Gastroesophageal sphincter (tissue), 4 donors: ENCODE measurements around the gene NAGS. TPM values are rescaled to one million over a fixed set of nuclear protein-coding genes. Genes with fewer than 3 reads are reported as not detected.

Experiments used
- ATAC-seq: fragments of 150-250 bp; one replicate; pipeline ENCODE4 v1.9.1; 2016; ENCODE audit warnings: mild to moderate bottlenecking, moderate library complexity
- H3K27ac ChIP-seq, 4 donors: fragments of 200-600 bp; sonication (generic) in 3 of 4; 1 replicate in 3 of 4; 2 replicates in 1 of 4; pipeline ENCODE4 v1.5.1; 2016 to 2019
- H3K27me3 ChIP-seq: fragments of 200-600 bp; sonication (generic); one replicate; pipeline ENCODE4 v1.5.1; 2019
- H3K36me3 ChIP-seq, 2 donors: fragments of 200-600 bp; sonication (generic); one replicate each; pipeline ENCODE4 v1.5.1; 2019; ENCODE audit warnings: control low read depth in 1 of 2
- H3K4me1 ChIP-seq, 3 donors: fragments of 200-600 bp; sonication (generic); 1 replicate in 2 of 3; 2 replicates in 1 of 3; pipeline ENCODE4 v1.5.1; 2016 to 2019; ENCODE audit warnings: control low read depth in 2 of 3
- H3K4me3 ChIP-seq, 2 donors: fragments of 200-600 bp; sonication (generic); one replicate each; pipeline ENCODE4 v1.5.1; 2019; ENCODE audit warnings: mild to moderate bottlenecking in 1 of 2, moderate library complexity in 1 of 2
- H3K9me3 ChIP-seq, 3 donors: fragments of 200-600 bp; sonication (generic); one replicate each; pipeline ENCODE4 v1.5.1; 2017 to 2019; ENCODE audit warnings: control low read depth in 2 of 3
- EP300 ChIP-seq: sonication (generic); formaldehyde crosslinking; IDR thresholded peaks from one replicate; pipeline ENCODE4 v1.6.1; 2017; ENCODE audit warnings: antibody characterized with exemption, mild to moderate bottlenecking
- POLR2A ChIP-seq, 2 donors: fragments of 450-650 bp; IDR thresholded peaks; one replicate each; pipeline ENCODE4 v1.6.1; 2017; ENCODE audit warnings: antibody characterized with exemption in 2 of 2, mild to moderate bottlenecking in 2 of 2, moderate library complexity in 1 of 2
- POLR2AphosphoS5 ChIP-seq: sonication (generic); formaldehyde crosslinking; IDR thresholded peaks from one replicate; pipeline ENCODE4 v1.6.1; 2017; ENCODE audit warnings: antibody characterized with exemption
- WGBS, 2 donors: methylation state at CpG; one replicate each; pipeline ENCODE4 v1.1.5; 2018; ENCODE audit warnings: low coverage in 1 of 2; 5-methylcytosine and 5-hydroxymethylcytosine counted together
- total RNA-seq, 4 donors: library from RNA; depleted of rRNA; stranded (reverse); fragments of >200 nt; gene quantifications; one replicate each; pipeline ENCODE4 v1.1.0, GENCODE V29; 2016
- TF ChIP-seq, protein P1 (sequence below), 4 experiments: fragments of 200-600 bp in 2 of 4; fragments of 450-650 bp in 2 of 4; sonication (generic) in 1 of 4; IDR thresholded peaks; one replicate each; pipeline ENCODE4 v1.5.1; 2017 to 2019; ENCODE audit warnings: antibody characterized with exemption in 4 of 4, mild to moderate bottlenecking in 2 of 4, moderate library complexity in 2 of 4

NAGS gene
- total RNA-seq, 4 donors from 2014 or later: 0.62 to 3.0 (median 1.0) TPM

DNA sequence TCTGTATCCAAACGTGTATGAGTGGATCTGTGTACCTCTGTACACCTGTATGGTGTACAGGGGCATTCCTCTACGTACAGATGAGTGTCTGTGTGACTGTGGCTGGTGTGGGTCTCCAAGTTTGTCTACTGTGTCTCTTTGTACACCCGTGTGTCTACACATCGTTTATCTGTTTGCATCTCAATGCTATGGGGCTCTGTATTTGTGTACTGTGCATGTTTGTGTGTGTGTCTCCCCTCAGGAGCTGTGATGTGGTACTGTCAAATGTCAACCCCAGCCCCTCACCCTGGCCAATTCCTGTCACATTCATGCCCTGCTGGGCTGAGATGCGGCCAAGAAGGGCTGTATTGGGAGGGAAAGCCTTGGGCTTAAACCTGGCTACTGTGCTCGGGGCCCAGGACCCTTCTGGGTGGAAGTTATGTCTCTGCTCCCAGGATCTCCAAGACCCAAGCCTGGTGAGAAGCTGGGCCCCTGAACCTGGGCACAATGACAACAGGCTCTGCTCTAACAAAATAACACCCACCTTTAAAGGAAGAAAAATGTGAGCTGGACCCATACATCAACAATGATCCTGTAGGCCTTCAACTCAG, 3.5 kb upstream of the NAGS start:
- Histone ChIP-seq H3K4me1 (peaks cover 0 to 19% (median 14%) of the 10 kb centered on the region in 3 donors), H3K9me3 (no peaks in the 10 kb centered on the region), H3K27me3 (peaks cover 43% of the 10 kb centered on the region), H3K36me3 (no peaks in the 10 kb centered on the region), H3K27ac (no peak overlapping the region), H3K4me3 (no peak overlapping the region)
- 65 to 75% methylated on average over 2 to 4 of the region's 6 CpGs for WGBS, 2 donors
- no peak for ATAC-seq
- TF ChIP-seq EP300 (no peak), POLR2AphosphoS5 (no peak), POLR2A (IDR thresholded peaks at IDR 0.05) (no peak)
- TF ChIP-seq, protein P1, sequence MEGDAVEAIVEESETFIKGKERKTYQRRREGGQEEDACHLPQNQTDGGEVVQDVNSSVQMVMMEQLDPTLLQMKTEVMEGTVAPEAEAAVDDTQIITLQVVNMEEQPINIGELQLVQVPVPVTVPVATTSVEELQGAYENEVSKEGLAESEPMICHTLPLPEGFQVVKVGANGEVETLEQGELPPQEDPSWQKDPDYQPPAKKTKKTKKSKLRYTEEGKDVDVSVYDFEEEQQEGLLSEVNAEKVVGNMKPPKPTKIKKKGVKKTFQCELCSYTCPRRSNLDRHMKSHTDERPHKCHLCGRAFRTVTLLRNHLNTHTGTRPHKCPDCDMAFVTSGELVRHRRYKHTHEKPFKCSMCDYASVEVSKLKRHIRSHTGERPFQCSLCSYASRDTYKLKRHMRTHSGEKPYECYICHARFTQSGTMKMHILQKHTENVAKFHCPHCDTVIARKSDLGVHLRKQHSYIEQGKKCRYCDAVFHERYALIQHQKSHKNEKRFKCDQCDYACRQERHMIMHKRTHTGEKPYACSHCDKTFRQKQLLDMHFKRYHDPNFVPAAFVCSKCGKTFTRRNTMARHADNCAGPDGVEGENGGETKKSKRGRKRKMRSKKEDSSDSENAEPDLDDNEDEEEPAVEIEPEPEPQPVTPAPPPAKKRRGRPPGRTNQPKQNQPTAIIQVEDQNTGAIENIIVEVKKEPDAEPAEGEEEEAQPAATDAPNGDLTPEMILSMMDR (IDR thresholded peaks at IDR 0.05): no peak

DNA sequence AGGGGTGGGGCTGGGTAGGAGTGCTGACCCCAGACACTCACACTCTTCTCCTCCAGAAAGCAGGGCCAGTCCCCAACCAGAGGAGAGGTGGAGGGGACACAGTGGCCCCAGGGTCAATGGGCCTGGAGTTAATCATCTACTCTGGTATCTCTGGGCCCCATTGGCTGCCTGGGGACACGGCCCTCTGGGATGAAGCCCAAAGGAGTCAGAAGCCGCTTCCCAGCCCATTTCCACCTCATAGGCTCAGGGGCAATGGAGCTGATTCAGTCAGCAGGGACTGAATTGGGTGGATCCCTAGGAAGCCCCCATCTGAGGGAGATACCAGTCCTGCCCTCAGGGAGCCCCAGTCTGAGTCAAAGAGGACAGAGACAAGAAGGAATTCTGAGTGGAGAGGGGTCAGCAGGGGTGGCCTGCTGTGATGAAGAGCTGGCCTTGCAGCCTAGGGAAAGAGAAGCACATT, 2.9 kb upstream of the NAGS start:
- Histone ChIP-seq H3K27ac (no peak overlapping the region), H3K27me3 (peaks cover 49% of the 10 kb centered on the region), H3K4me3 (no peak overlapping the region), H3K4me1 (peaks cover 0 to 24% (median 18%) of the 10 kb centered on the region in 3 donors), H3K9me3 (no peaks in the 10 kb centered on the region), H3K36me3 (no peaks in the 10 kb centered on the region)
- no peak for ATAC-seq
- TF ChIP-seq, protein P1 (IDR thresholded peaks at IDR 0.05): no peak
- no CpG with 5 or more reads among the region's 2 CpGs for WGBS, 2 donors

DNA sequence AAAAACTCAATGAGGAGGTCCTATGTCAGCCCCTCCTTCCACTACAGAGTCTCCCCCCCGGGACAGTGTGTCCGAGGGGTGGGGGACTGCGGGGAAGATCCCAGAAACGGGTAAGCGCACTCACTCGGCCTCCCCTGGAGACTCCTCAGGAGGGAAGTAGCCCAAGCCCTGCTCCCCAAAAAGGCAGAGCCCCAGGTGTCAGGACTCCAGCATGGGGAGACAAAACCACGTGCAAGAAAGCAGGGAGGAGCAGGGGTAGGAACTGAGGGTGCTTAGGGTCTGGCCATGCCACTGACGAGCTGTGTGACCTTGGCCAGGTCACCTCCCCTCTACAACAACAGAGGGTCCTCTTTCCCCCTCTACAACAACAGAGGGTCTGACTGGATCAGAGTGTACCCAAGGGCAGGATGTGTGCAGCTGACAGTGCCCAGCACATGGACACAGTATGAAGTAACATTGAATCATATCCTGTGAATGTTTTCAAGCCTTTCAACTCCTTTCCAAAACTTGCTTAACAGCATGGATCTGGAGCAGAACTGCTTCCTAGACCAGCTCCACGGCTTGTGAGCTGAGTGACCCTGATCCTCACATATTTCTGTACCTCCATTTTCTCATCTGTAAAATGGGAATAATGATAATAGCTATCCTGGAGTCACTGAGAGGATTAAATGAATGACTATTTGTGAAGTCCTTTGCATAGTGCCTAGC, 2.1 kb upstream of the NAGS start:
- TF ChIP-seq POLR2A (IDR thresholded peaks at IDR 0.05) (no peak), POLR2AphosphoS5 (no peak), EP300 (no peak)
- TF ChIP-seq, protein P1 (IDR thresholded peaks at IDR 0.05): no peak
- Histone ChIP-seq H3K9me3 (no peaks in the 10 kb centered on the region), H3K27me3 (peaks cover 55% of the 10 kb centered on the region), H3K4me3 (no peak overlapping the region), H3K4me1 (peaks cover 0 to 32% (median 19%) of the 10 kb centered on the region in 3 donors), H3K36me3 (no peaks in the 10 kb centered on the region), H3K27ac (no peak overlapping the region)
- no peak for ATAC-seq
- 59 to 71% methylated on average over 1 to 4 of the region's 9 CpGs for WGBS, 2 donors

DNA sequence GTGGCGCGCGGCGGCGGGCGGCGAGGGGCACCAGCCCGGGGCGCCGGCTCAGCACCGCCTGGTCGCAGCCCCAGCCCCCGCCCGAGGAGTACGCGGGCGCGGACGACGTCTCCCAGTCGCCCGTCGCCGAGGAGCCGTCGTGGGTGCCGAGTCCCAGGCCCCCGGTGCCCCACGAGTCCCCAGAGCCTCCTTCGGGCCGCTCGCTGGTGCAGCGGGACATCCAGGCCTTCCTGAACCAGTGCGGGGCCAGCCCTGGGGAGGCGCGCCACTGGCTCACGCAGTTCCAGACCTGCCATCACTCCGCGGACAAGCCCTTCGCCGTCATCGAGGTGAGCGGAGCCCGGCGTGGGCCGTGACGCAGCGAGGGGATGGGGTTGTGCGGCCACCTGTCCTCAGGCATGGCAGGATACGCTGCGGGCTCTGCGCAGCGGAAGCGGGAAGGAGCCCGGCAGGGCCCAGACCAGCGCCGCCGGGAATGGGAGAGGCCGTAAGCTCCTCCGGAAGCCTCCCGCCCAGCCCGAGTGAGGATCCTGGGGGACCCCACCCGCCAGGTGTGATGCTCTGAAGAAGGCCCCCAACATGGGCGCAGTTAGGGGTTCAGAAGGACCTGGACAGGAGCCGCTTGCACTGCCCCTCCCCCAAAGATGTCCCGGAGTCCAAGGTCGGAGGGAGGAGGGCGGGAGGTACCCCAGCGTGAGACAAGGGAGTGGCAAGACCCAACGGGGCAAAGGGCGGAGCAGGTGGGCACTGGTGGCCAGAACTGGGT, 522 bp downstream of the NAGS start:
- Histone ChIP-seq H3K27me3 (peaks cover 57% of the 10 kb centered on the region), H3K4me1 (peaks cover 0 to 44% (median 28%) of the 10 kb centered on the region in 3 donors), H3K36me3 (peaks cover 0 to 7% of the 10 kb centered on the region in 2 donors), H3K27ac (peak overlapping the region in 1 of 4 donors; percentile 11), H3K4me3 (peak overlapping the region in 1 of 2 donors; percentile 58), H3K9me3 (no peaks in the 10 kb centered on the region)
- TF ChIP-seq POLR2A (IDR thresholded peaks at IDR 0.05) (no peak), POLR2AphosphoS5 (no peak)
- WGBS, 2 donors: no CpG with 5 or more reads among the region's 71 CpGs
- no peak for ATAC-seq

DNA sequence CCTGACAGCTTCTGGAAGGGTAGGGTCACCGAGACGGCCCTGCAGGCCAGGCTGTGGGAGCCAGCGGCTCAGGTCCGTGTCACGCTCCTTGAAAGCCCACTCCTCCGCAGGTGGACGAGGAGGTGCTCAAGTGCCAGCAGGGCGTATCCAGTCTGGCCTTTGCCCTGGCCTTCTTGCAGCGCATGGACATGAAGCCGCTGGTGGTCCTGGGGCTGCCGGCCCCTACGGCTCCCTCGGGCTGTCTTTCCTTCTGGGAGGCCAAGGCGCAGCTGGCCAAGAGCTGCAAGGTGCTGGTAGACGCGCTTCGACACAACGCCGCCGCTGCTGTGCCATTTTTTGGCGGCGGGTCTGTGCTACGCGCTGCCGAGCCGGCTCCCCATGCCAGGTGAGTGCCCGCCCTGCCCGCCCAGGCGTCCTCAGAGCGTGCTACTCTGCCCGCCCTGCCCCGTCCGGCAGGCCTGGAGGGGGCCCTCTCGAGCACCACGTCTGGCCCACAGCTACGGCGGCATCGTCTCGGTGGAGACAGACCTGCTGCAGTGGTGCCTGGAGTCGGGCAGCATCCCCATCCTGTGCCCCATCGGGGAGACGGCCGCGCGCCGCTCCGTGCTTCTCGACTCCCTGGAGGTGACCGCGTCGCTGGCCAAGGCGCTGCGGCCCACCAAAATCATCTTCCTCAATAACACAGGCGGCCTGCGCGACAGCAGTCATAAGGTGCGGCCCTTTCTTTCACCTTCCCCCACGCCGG, 1.3 kb downstream of the NAGS start:
- TF ChIP-seq POLR2A (IDR thresholded peaks at IDR 0.05) (no peak), POLR2AphosphoS5 (no peak), EP300 (no peak)
- TF ChIP-seq, protein P1 (IDR thresholded peaks at IDR 0.05): peak in 1 of 4 experiments; percentile 23
- Histone ChIP-seq H3K27me3 (peaks cover 56% of the 10 kb centered on the region), H3K4me3 (peak overlapping the region in 1 of 2 donors; percentile 58), H3K27ac (peak overlapping the region in 3 of 4 donors; percentile 52 to 72 (median 65)), H3K4me1 (peaks cover 0 to 44% (median 28%) of the 10 kb centered on the region in 3 donors), H3K36me3 (peaks cover 0 to 14% of the 10 kb centered on the region in 2 donors), H3K9me3 (no peaks in the 10 kb centered on the region)
- ATAC-seq: peak; percentile 6
- WGBS, 2 donors: 0% methylated on average over 1 of the region's 59 CpGs; no CpG with 5 or more reads in 1 of the 2 donors
